Mesendoderm (in vitro differentiated cells): ENCODE data around the gene MFAP5.

Experiments used
- DNase-seq: peaks from one replicate; pipeline ENCODE4 v3.0.0; 2013
- H2AK5ac ChIP-seq: 2 replicates; pipeline ENCODE4 v1.6.1; 2013; ENCODE audit warnings: low read length, inconsistent platforms
- H2BK120ac ChIP-seq: 2 replicates; pipeline ENCODE4 v1.6.1; 2013; ENCODE audit warnings: low read depth, mild to moderate bottlenecking, low read length, moderate library complexity, mixed read lengths
- H2BK15ac ChIP-seq: replicated peaks from 2 replicates; pipeline ENCODE4 v1.6.1; 2013; ENCODE audit warnings: low read depth, mild to moderate bottlenecking, moderate library complexity
- H2BK5ac ChIP-seq: 2 replicates; pipeline ENCODE4 v1.6.1; 2013; ENCODE audit warnings: low read length, inconsistent platforms
- H3K18ac ChIP-seq: 2 replicates; pipeline ENCODE4 v1.6.1; 2013; ENCODE audit warnings: mild to moderate bottlenecking, low read length, mixed read lengths
- H3K23ac ChIP-seq: one replicate; pipeline ENCODE4 v1.6.1; 2013; ENCODE audit warnings: low read length
- H3K27ac ChIP-seq: 2 replicates; pipeline ENCODE4 v1.5.1; 2013; ENCODE audit warnings: low read depth, mild to moderate bottlenecking, inconsistent platforms, low read length, moderate library complexity
- H3K27me3 ChIP-seq: 2 replicates; pipeline ENCODE4 v1.6.1; 2013; ENCODE audit warnings: low read length, control low read depth, mild to moderate bottlenecking, inconsistent platforms; ENCODE audit not compliant: insufficient read depth, poor library complexity
- H3K36me3 ChIP-seq: 2 replicates; pipeline ENCODE4 v1.6.1; 2013; ENCODE audit warnings: low read length, inconsistent platforms; ENCODE audit not compliant: control insufficient read depth, insufficient read depth
- H3K4ac ChIP-seq: one replicate; pipeline ENCODE4 v1.6.1; 2013; ENCODE audit warnings: low read depth, mild to moderate bottlenecking, low read length, moderate library complexity
- H3K4me1 ChIP-seq: 2 replicates; pipeline ENCODE4 v1.6.1; 2013; ENCODE audit warnings: low read depth, low read length, inconsistent platforms; ENCODE audit not compliant: control insufficient read depth
- H3K4me2 ChIP-seq: 2 replicates; pipeline ENCODE4 v1.6.1; 2013; ENCODE audit warnings: low read length
- H3K4me3 ChIP-seq: 2 replicates; pipeline ENCODE4 v1.5.1; 2013; ENCODE audit warnings: mild to moderate bottlenecking, low read length
- H3K56ac ChIP-seq: one replicate; pipeline ENCODE4 v1.6.1; 2013; ENCODE audit warnings: low read length
- H3K79me1 ChIP-seq: 2 replicates; pipeline ENCODE4 v1.6.1; 2013; ENCODE audit warnings: low read length, inconsistent platforms
- H3K79me2 ChIP-seq: 2 replicates; pipeline ENCODE4 v1.6.1; 2013; ENCODE audit warnings: mild to moderate bottlenecking, low read length; ENCODE audit not compliant: control insufficient read depth, insufficient read depth
- H3K9ac ChIP-seq: 2 replicates; pipeline ENCODE4 v1.6.1; 2013; ENCODE audit warnings: low read length, inconsistent platforms
- H4K5ac ChIP-seq: one replicate; pipeline ENCODE4 v1.6.1; 2013; ENCODE audit warnings: low read length
- H4K8ac ChIP-seq: one replicate; pipeline ENCODE4 v1.6.1; 2013; ENCODE audit warnings: low read depth, mild to moderate bottlenecking, control low read depth, low read length, moderate library complexity
- WGBS: extraction: QIAGEN DNeasy Blood & Tissue Kit; methylation state at CpG from one replicate; pipeline ENCODE4 v1.1.7; 2013; ENCODE audit warnings: low lambda C conversion rate, missing lambda C conversion rate; ENCODE audit not compliant: insufficient coverage; ENCODE audit errors: extremely low coverage; 5-methylcytosine and 5-hydroxymethylcytosine counted together

Gene MFAP5

DNA sequence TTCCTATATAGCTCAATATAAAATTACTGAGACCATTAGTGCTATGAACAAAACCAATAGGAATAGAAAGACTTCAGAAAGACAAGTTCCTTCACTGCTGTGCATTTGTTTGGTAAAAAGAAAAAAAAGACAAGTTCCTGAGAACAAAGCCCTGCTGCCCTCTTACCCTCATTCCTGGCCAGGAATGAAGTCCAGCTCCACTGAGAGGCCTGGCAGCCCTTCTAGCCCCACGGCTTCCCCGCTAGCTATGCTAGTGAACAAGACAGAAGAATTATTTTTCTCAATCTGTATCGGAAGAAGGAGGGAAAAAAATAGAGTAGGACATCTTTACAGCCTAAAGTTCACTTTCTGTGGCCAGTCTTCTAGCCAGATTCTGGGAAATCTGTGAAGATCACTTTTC lies 1.6 kb downstream of the MFAP5 start:
- Histone ChIP-seq H3K79me1 (no peaks in the 10 kb centered on the region), H3K56ac (no peak overlapping the region), H3K18ac (no peak overlapping the region), H2BK5ac (no peak overlapping the region), H3K36me3 (no peaks in the 10 kb centered on the region), H4K8ac (no peak overlapping the region), H3K79me2 (no peaks in the 10 kb centered on the region), H3K27ac (no peak overlapping the region), H4K5ac (no peak overlapping the region), H3K4ac (no peak overlapping the region), H3K4me1 (no peaks in the 10 kb centered on the region), H3K27me3 (no peaks in the 10 kb centered on the region), H3K4me2 (no peak overlapping the region), H3K9ac (no peak overlapping the region), H2BK15ac (peak overlapping the region; percentile 12), H3K4me3 (no peak overlapping the region), H3K23ac (no peak overlapping the region), H2BK120ac (no peak overlapping the region), H2AK5ac (no peak overlapping the region)
- WGBS = no CpG with 5 or more reads among the region's 3 CpGs
- DNase-seq = no peak

DNA sequence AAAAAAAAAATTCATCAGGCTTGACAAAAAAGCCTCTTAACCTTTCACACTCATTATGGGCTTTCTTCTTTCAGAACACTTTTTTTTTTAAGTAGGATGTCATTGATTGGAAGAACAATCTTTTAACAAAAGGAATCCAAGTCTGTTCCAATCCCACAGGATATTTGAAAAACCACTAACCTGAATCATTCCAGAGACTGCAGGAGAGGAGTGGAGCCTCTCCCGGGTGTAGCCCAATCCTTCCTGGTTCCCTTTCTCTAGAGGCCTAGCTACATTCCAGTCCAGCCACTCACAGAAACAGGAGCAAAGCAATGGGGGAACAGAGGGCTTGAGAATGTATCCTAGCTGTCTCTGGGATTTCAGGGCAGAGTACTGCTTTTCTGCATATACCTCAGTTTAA lies 4.3 kb downstream of the MFAP5 start:
- Histone ChIP-seq H3K56ac (no peak overlapping the region), H3K23ac (no peak overlapping the region), H3K79me1 (no peaks in the 10 kb centered on the region), H2BK15ac (no peak overlapping the region), H3K4me1 (no peaks in the 10 kb centered on the region), H2BK120ac (no peak overlapping the region), H3K79me2 (no peaks in the 10 kb centered on the region), H3K9ac (no peak overlapping the region), H2BK5ac (no peak overlapping the region), H3K27me3 (no peaks in the 10 kb centered on the region), H3K18ac (peak overlapping the region; percentile 82), H4K8ac (no peak overlapping the region), H3K4me3 (no peak overlapping the region), H4K5ac (no peak overlapping the region), H3K27ac (no peak overlapping the region), H3K4ac (no peak overlapping the region), H3K36me3 (no peaks in the 10 kb centered on the region), H3K4me2 (no peak overlapping the region), H2AK5ac (no peak overlapping the region)
- peak; percentile 79 for DNase-seq
- WGBS = no CpG with 5 or more reads among the region's 1 CpG

DNA sequence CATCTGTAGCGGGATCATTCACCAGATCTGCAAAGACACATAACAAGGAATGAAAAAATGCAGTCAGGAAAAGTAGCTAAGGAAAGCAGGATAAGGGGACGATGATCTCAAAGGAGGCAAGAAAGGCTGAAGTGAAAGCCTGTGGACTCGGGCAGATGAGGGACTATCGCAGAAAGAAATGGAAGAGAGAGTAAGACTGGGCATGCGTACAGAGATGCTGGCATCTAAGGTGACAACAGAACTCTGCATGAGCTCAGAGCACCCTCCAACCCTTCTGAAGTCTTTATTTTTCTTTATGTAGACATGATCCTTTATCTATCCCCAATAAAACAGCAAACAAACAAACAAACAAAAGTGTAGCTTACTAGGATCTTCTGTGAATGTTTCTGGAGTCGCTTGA lies 7.2 kb downstream of the MFAP5 start:
- H3K4ac ChIP-seq = no peak overlapping the region
- no peak overlapping the region for H3K4me3 ChIP-seq
- no peak overlapping the region for H4K5ac ChIP-seq
- no peak for DNase-seq
- H3K9ac ChIP-seq = no peak overlapping the region
- H3K23ac ChIP-seq = no peak overlapping the region
- no peak overlapping the region for H3K56ac ChIP-seq
- H3K4me1 ChIP-seq = no peaks in the 10 kb centered on the region
- no peak overlapping the region for H2BK15ac ChIP-seq
- H3K36me3 ChIP-seq = no peaks in the 10 kb centered on the region
- H3K18ac ChIP-seq = no peak overlapping the region
- H3K79me2 ChIP-seq = no peaks in the 10 kb centered on the region
- no peak overlapping the region for H3K27ac ChIP-seq
- H3K4me2 ChIP-seq = no peak overlapping the region
- no peaks in the 10 kb centered on the region for H3K27me3 ChIP-seq
- no peak overlapping the region for H4K8ac ChIP-seq
- H2AK5ac ChIP-seq = no peak overlapping the region
- no CpG with 5 or more reads among the region's 6 CpGs for WGBS
- no peaks in the 10 kb centered on the region for H3K79me1 ChIP-seq
- no peak overlapping the region for H2BK5ac ChIP-seq
- no peak overlapping the region for H2BK120ac ChIP-seq

DNA sequence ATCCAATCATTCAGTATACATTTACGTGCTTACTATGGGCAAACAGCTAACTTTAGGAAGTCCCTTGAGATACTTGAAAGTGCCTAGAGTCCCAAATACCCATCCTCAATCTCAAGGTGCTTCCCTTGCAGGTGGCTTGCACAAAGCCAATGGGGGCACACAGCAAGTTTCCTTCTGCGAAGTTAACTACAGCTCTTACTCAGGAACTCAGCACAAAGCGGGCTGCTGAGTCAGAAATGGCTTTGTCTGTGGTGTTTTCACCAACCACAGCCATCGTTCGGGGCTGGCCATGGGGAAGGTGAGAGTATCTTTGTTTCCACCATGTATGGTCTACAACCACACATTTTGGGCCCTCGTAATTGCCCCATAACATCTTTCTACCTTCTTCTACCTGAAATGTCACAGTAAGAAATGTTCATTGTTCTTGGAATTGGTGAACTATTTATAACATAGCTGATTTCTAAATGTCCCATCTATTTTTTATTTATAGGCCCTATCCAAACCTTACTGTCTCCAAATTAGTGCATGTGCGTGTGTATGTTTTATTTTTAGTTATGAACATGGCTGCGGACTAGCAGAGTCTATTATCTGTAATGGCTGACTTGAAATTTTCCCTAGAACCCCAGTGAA lies 13.9 kb downstream of the MFAP5 start:
- Histone ChIP-seq H3K18ac (no peak overlapping the region), H3K27me3 (no peaks in the 10 kb centered on the region), H4K8ac (no peak overlapping the region), H3K56ac (no peak overlapping the region), H2BK120ac (no peak overlapping the region), H3K4me2 (no peak overlapping the region), H2AK5ac (no peak overlapping the region), H3K4me1 (peaks cover 4% of the 10 kb centered on the region), H4K5ac (no peak overlapping the region), H3K4me3 (no peak overlapping the region), H3K23ac (no peak overlapping the region), H3K27ac (no peak overlapping the region), H3K4ac (no peak overlapping the region), H2BK5ac (no peak overlapping the region), H2BK15ac (peak overlapping the region; percentile 88), H3K9ac (no peak overlapping the region), H3K79me2 (no peaks in the 10 kb centered on the region), H3K79me1 (no peaks in the 10 kb centered on the region), H3K36me3 (no peaks in the 10 kb centered on the region)
- no CpG with 5 or more reads among the region's 8 CpGs for WGBS
- no peak for DNase-seq

DNA sequence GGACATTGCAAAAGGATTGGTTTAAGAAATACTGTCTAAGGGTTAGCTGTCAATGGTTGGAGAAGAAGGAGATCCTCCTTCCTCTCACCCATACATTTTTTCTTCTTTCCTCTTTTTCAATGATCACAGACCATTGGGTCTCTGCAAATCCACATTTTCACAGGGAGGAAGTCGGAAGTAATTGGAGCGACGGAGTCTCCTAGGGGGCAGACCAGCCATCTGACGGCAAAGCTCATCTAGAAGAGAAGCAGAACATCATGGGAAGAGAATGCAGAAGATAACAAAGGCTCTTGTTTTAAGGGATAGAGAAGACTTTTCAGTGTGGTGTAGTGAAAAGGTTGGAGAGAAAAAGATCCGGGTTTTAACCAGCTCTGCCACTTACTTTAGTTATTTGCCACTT lies 14.7 kb downstream of the MFAP5 start:
- Histone ChIP-seq H3K56ac (no peak overlapping the region), H3K4me1 (peaks cover 4% of the 10 kb centered on the region), H3K36me3 (no peaks in the 10 kb centered on the region), H3K18ac (no peak overlapping the region), H3K79me2 (no peaks in the 10 kb centered on the region), H3K27me3 (no peaks in the 10 kb centered on the region), H2BK15ac (no peak overlapping the region), H2AK5ac (no peak overlapping the region), H3K4ac (no peak overlapping the region), H3K27ac (no peak overlapping the region), H2BK5ac (no peak overlapping the region), H2BK120ac (no peak overlapping the region), H3K4me2 (no peak overlapping the region), H3K9ac (no peak overlapping the region), H3K4me3 (no peak overlapping the region), H4K8ac (no peak overlapping the region), H3K23ac (no peak overlapping the region), H3K79me1 (no peaks in the 10 kb centered on the region), H4K5ac (no peak overlapping the region)
- no CpG with 5 or more reads among the region's 5 CpGs for WGBS
- DNase-seq = peak; percentile 62
